ENCODE data around the gene MAP2K5. TPM values are rescaled to one million over a fixed set of nuclear protein-coding genes. Genes with fewer than 3 reads are reported as not detected.

MAP2K5 gene
- total RNA-seq, 2 donors from 2014 or later = 27.1 to 30.4 TPM

GRCh38 chr15:67578020-67578600 lies 35.6 kb downstream of the MAP2K5 start:
- no peak overlapping the region for H3K27ac Mint-ChIP-seq
- H3K9me3 ChIP-seq (ENCODE audit: control insufficient read depth, low read length, poor library complexity, severe bottlenecking) = no peaks in the 10 kb centered on the region
- H3K4me3 Mint-ChIP-seq = no peak overlapping the region
- H3K4me1 Mint-ChIP-seq = peaks cover 8% of the 10 kb centered on the region
- H3K36me3 Mint-ChIP-seq (ENCODE audit: low read depth) = peaks cover 2% of the 10 kb centered on the region
- ATAC-seq (no peak), DNase-seq (no peak)
- H3K27me3 Mint-ChIP-seq = no peaks in the 10 kb centered on the region

GRCh38 chr15:67579164-67579563 lies 36.7 kb downstream of the MAP2K5 start:
- Mint-ChIP-seq H3K4me3 (no peak overlapping the region), H3K36me3 (ENCODE audit: low read depth) (peaks cover 2% of the 10 kb centered on the region), H3K27me3 (no peaks in the 10 kb centered on the region), H3K27ac (no peak overlapping the region), H3K4me1 (peaks cover 6% of the 10 kb centered on the region)
- ATAC-seq (no peak), DNase-seq (no peak)
- H3K9me3 ChIP-seq (ENCODE audit: control insufficient read depth, low read length, poor library complexity, severe bottlenecking) = no peaks in the 10 kb centered on the region

- no peak for ATAC-seq
- H3K36me3 Mint-ChIP-seq (ENCODE audit: low read depth) = peaks cover 2% of the 10 kb centered on the region
These were observed 37.5 kb downstream of the MAP2K5 start for GRCh38 chr15:67579967-67580366.

GRCh38 chr15:67584157-67584556 lies 41.7 kb downstream of the MAP2K5 start:
- Mint-ChIP-seq H3K4me3 (no peak overlapping the region), H3K27ac (no peak overlapping the region), H3K27me3 (no peaks in the 10 kb centered on the region), H3K36me3 (ENCODE audit: low read depth) (peaks cover 20% of the 10 kb centered on the region), H3K4me1 (peaks cover 7% of the 10 kb centered on the region)
- DNase-seq = no peak
- no peak for ATAC-seq
- no peaks in the 10 kb centered on the region for H3K9me3 ChIP-seq (ENCODE audit: control insufficient read depth, low read length, poor library complexity, severe bottlenecking)

More at GRCh38 chr15:67579967-67580366, 37.5 kb downstream of the MAP2K5 start:
- no peak for DNase-seq
- Mint-ChIP-seq H3K27ac (no peak overlapping the region), H3K4me1 (peaks cover 4% of the 10 kb centered on the region), H3K4me3 (no peak overlapping the region), H3K27me3 (no peaks in the 10 kb centered on the region)
- no peaks in the 10 kb centered on the region for H3K9me3 ChIP-seq (ENCODE audit: control insufficient read depth, low read length, poor library complexity, severe bottlenecking)

GRCh38 chr15:67585681-67586080 lies 43.2 kb downstream of the MAP2K5 start:
- Mint-ChIP-seq H3K36me3 (ENCODE audit: low read depth) (peaks cover 20% of the 10 kb centered on the region), H3K4me1 (peaks cover 7% of the 10 kb centered on the region), H3K27ac (no peak overlapping the region), H3K4me3 (no peak overlapping the region), H3K27me3 (no peaks in the 10 kb centered on the region)
- no peaks in the 10 kb centered on the region for H3K9me3 ChIP-seq (ENCODE audit: control insufficient read depth, low read length, poor library complexity, severe bottlenecking)
- ATAC-seq (no peak), DNase-seq (no peak)

- H3K27me3 Mint-ChIP-seq = no peaks in the 10 kb centered on the region
- H3K4me3 Mint-ChIP-seq = no peak overlapping the region
- H3K36me3 Mint-ChIP-seq (ENCODE audit: low read depth) = peaks cover 20% of the 10 kb centered on the region
- H3K27ac Mint-ChIP-seq = no peak overlapping the region
- DNase-seq (no peak), ATAC-seq (no peak)
- H3K9me3 ChIP-seq (ENCODE audit: control insufficient read depth, low read length, poor library complexity, severe bottlenecking) = no peaks in the 10 kb centered on the region
- peaks cover 9% of the 10 kb centered on the region for H3K4me1 Mint-ChIP-seq
These were observed 44.8 kb downstream of the MAP2K5 start for GRCh38 chr15:67587331-67587730.

- H3K27ac Mint-ChIP-seq = no peak overlapping the region
- no peaks in the 10 kb centered on the region for H3K27me3 Mint-ChIP-seq
- H3K4me3 Mint-ChIP-seq = no peak overlapping the region
- ATAC-seq (no peak), DNase-seq (no peak)
- peaks cover 9% of the 10 kb centered on the region for H3K4me1 Mint-ChIP-seq
- no peaks in the 10 kb centered on the region for H3K9me3 ChIP-seq (ENCODE audit: control insufficient read depth, low read length, poor library complexity, severe bottlenecking)
- peaks cover 19% of the 10 kb centered on the region for H3K36me3 Mint-ChIP-seq (ENCODE audit: low read depth)
These were observed 45.3 kb downstream of the MAP2K5 start for GRCh38 chr15:67587754-67588153.

- no peaks in the 10 kb centered on the region for H3K9me3 ChIP-seq (ENCODE audit: control insufficient read depth, low read length, poor library complexity, severe bottlenecking)
- Mint-ChIP-seq H3K27ac (no peak overlapping the region), H3K4me1 (peaks cover 7% of the 10 kb centered on the region), H3K27me3 (no peaks in the 10 kb centered on the region), H3K4me3 (no peak overlapping the region), H3K36me3 (ENCODE audit: low read depth) (peaks cover 18% of the 10 kb centered on the region)
- no peak for DNase-seq
- no peak for ATAC-seq
These were observed 47.7 kb downstream of the MAP2K5 start for GRCh38 chr15:67590191-67590590.

GRCh38 chr15:67592245-67592644 lies 49.7 kb downstream of the MAP2K5 start:
- Mint-ChIP-seq H3K27me3 (no peaks in the 10 kb centered on the region), H3K4me3 (no peak overlapping the region), H3K4me1 (peaks cover 7% of the 10 kb centered on the region), H3K27ac (no peak overlapping the region), H3K36me3 (ENCODE audit: low read depth) (peaks cover 16% of the 10 kb centered on the region)
- H3K9me3 ChIP-seq (ENCODE audit: control insufficient read depth, low read length, poor library complexity, severe bottlenecking) = no peaks in the 10 kb centered on the region
- ATAC-seq (no peak), DNase-seq (no peak)

- H3K27me3 Mint-ChIP-seq = no peaks in the 10 kb centered on the region
- no peak overlapping the region for H3K27ac Mint-ChIP-seq
- no peak for ATAC-seq
- H3K9me3 ChIP-seq (ENCODE audit: control insufficient read depth, low read length, poor library complexity, severe bottlenecking) = no peaks in the 10 kb centered on the region
- DNase-seq = no peak
- H3K36me3 Mint-ChIP-seq (ENCODE audit: low read depth) = peaks cover 3% of the 10 kb centered on the region
- H3K4me1 Mint-ChIP-seq = peaks cover 4% of the 10 kb centered on the region
- H3K4me3 Mint-ChIP-seq = no peak overlapping the region
These were observed 51.1 kb downstream of the MAP2K5 start for GRCh38 chr15:67593562-67593961.

- Mint-ChIP-seq H3K4me1 (peaks cover 5% of the 10 kb centered on the region), H3K36me3 (ENCODE audit: low read depth) (peaks cover 2% of the 10 kb centered on the region), H3K4me3 (no peak overlapping the region), H3K27ac (no peak overlapping the region), H3K27me3 (no peaks in the 10 kb centered on the region)
- H3K9me3 ChIP-seq (ENCODE audit: control insufficient read depth, low read length, poor library complexity, severe bottlenecking) = no peaks in the 10 kb centered on the region
- no peak for DNase-seq
- ATAC-seq = no peak
These were observed 52.3 kb downstream of the MAP2K5 start for GRCh38 chr15:67594770-67595169.

GRCh38 chr15:67595572-67595971 lies 53.1 kb downstream of the MAP2K5 start:
- no peak overlapping the region for H3K27ac Mint-ChIP-seq
- DNase-seq (no peak), ATAC-seq (no peak)
- no peaks in the 10 kb centered on the region for H3K27me3 Mint-ChIP-seq
- peaks cover 5% of the 10 kb centered on the region for H3K4me1 Mint-ChIP-seq
- H3K36me3 Mint-ChIP-seq (ENCODE audit: low read depth) = peaks cover 7% of the 10 kb centered on the region
- no peaks in the 10 kb centered on the region for H3K9me3 ChIP-seq (ENCODE audit: control insufficient read depth, low read length, poor library complexity, severe bottlenecking)
- H3K4me3 Mint-ChIP-seq = no peak overlapping the region

- Mint-ChIP-seq H3K4me3 (no peak overlapping the region), H3K27ac (no peak overlapping the region), H3K27me3 (no peaks in the 10 kb centered on the region), H3K4me1 (peaks cover 3% of the 10 kb centered on the region), H3K36me3 (ENCODE audit: low read depth) (peaks cover 19% of the 10 kb centered on the region)
- ATAC-seq (no peak), DNase-seq (no peak)
- no peaks in the 10 kb centered on the region for H3K9me3 ChIP-seq (ENCODE audit: control insufficient read depth, low read length, poor library complexity, severe bottlenecking)
These were observed 58.6 kb downstream of the MAP2K5 start for GRCh38 chr15:67601073-67601472.

GRCh38 chr15:67603063-67603462 lies 60.6 kb downstream of the MAP2K5 start:
- Mint-ChIP-seq H3K36me3 (ENCODE audit: low read depth) (peaks cover 21% of the 10 kb centered on the region), H3K27me3 (no peaks in the 10 kb centered on the region), H3K27ac (no peak overlapping the region), H3K4me3 (no peak overlapping the region), H3K4me1 (peaks cover 4% of the 10 kb centered on the region)
- no peak for DNase-seq
- H3K9me3 ChIP-seq (ENCODE audit: control insufficient read depth, low read length, poor library complexity, severe bottlenecking) = no peaks in the 10 kb centered on the region
- no peak for ATAC-seq

Data from T-helper 17 cell (primary cell).